Erythroblast (primary cell): Measurements from ENCODE around the gene PCDHB7.

Experiments
- GATA1 ChIP-seq: IDR thresholded peaks from 2 replicates; pipeline ENCODE4 v1.6.1; 2011; ENCODE audit warnings: low read depth, mild to moderate bottlenecking, control low read depth, low read length, moderate library complexity
- POLR2A ChIP-seq: IDR thresholded peaks from 2 replicates; pipeline ENCODE4 v1.6.1; 2011; ENCODE audit warnings: mild to moderate bottlenecking, low read length

DNA sequence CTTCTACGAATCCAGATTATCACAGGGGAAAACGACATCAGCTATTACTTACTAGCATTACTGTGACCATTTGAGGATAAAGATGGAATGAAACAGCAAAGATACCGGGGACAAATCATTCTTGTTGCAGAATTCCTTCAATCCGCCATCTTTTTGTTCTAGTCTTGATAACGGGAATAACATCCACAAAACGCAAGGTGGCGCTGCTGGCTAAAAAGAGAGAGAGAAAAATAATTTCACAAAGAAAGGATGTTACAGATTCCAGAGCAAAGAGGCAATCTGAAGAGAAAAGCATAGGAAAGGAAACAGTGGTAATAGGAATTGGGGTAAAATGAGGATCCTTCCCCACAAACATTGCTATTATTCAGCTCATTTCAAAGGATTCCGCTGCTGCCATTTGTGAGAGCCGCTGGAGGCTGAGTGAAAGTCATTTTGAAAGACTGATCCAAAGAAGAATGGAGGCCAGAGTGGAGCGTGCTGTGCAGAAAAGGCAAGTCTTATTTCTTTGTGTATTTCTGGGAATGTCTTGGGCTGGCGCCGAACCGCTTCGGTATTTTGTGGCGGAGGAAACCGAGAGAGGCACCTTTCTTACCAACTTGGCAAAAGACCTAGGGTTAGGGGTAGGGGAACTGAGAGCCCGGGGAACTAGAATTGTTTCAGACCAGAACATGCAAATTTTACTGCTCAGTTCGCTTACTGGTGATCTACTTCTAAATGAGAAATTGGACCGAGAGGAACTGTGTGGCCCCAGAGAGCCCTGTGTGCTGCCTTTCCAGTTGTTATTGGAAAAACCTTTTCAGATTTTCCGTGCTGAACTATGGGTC is at the start of gene PCDHB7:
- TF ChIP-seq POLR2A = no peak
- no peak for TF ChIP-seq GATA1
